NCI-H345 treated with DMSO at 0.1 percent for 48 hours (cell line): ENCODE results near the gene POLR1C.

Experiments
- DNase-seq: peaks from one replicate; lab custom pipeline; 2025; ENCODE audit not compliant: unreplicated experiment; lab: John Stamatoyannopoulos, UW

POLR1C gene

DNA sequence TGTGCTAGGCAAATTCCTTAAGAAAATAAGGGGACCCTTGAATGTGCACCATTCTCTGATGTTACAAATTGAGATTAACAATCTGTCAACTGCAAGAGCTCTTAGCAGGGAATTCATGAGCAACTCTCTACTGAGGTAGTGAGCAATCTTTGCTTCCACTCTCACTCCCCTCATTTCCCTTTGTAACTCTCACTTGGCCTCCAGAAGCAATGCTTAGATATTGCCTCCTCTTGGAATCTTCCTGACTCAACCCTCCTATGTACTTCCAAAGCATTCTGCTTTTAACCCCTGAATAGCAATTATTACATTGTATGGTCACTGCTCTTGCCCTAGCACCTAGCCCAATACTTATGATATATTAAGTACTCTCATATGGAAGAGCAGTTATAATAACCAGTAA, 42.4 kb downstream of the POLR1C start:
- DNase-seq = no peak

DNA sequence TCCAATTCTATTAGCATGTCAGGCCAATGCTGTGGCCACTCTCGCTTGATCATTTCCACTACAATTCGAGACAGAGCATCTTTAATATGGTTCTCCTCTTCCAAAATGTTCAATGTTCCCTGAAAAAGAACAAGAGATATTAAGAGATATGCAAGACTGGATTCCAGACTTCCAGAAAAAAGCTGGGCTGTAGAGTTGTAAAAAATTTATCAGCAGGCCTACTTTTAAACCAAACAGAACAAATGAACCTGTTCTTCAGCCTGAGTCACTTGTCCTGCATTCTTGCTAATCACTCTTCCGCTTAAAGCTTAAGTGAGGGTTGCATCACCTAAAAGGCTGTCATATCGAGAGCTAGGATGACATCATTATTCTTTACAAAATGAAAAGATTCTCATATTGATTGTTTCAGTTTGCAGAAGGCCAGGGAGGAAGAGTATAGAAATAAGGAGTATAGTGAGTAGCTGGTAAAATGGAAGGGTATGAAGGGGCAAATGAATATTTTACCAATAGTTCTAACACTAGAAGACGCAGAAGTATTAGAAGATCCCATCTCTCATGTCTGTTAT, 54.1 kb downstream of the POLR1C start:
- no peak for DNase-seq
